ENCODE results near the gene RALGAPA2.

The RALGAPA2 gene

DNA sequence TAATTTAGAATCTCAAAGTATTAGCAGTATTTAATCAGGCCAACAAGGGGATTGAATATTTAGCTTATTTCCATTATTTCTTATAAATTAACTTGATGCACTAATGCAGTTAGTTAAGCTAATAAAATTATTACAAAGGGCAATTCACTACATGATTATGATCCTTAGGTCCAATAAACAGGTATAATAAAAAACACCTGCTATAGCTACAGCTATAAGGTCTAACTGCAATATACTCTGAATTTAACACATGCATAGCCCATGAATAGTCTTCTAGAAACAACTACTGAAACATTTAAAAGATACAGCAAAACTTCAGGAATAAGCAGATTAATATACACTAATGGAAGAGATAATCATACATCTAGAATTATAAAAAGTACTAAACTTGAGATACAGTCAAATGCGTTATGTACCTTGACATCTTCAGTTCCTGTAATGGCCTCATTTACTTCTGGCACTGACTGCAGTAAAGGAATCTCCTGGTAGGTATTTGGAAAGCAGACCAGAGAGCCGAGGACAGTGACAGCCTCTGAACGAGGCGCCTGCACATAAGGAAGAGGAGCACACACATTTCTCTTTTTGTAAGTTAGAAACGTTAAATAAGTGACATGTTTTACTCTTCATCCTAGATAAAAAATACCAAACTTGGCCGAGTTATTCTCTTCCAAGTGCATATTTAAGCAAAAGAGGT is 176.1 kb downstream of the RALGAPA2 start:
- DNase-seq (ENCODE audit: low spot score): no peak

DNA sequence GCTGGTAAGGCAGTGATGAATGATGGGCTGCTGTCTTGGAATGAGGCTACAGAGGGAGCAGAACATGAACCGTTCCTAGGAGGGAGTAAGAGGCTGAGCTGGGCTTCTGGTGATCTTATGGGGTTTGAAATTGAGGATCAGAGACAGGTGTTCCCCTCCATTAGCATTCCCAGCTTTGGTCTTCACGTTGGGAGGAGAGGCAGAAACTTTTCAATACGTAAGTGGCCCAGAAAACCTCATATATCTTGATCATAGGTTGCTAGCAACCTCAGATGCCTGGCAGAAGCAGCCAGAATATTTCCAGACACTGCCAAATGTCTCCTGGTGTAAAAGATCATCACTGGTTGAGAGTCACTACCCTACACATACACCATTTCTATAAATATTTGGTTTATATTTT is 177.4 kb downstream of the RALGAPA2 start:
- DNase-seq (ENCODE audit: low spot score): no peak

DNA sequence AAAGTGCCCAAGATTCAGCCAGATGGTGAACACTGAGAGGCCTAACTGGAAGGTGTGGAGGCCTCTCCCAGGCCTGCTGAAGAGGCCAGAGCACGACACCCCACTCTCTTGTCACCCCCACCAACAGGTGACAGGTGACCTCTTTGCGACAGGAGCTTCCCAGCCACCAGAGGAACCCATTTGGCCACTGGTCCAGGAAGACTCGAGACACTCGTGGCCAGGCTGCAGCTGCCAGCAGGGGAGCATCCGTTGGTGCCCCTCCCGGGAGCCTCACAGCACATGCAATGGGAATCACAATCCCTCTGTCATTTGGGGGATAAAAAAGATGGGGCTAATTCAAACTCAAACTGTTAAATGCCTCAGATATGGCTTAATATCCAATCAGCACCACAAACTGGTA is 181.2 kb downstream of the RALGAPA2 start:
- DNase-seq (ENCODE audit: low spot score): no peak

DNA sequence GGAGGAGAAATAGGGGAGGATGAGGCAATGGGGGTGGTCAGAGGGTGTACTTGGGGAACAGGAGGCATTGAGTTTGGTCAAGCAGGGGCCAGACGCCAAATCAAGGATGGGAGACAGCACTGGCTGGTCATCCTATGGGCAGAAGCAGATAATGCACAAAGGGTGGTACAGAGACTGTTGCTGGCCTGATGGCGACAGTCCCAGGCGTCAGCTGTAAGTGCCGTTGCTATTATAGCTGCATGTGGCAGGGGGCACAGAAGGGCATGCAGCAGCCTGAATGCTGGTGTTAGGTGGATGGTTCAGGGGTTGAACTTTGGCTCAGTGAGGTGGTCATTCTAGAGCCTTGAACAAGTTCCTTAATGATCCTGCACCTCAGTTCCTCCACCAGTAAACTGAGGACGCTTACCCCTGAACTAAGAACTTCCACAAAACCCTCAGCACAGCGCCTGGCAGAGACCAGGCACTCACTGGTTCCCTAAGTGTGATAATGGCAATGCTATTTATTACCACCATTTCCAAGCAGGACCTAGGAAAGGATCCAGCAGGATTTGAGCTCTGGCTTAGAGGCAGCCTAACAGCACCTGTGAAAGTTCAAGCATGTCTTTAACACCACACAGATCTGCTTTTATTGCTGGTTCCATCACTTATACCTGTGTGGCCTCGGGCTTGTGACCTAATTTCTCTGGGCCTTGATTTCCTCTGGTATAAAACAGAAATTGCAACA is 181.9 kb downstream of the RALGAPA2 start:
- no peak for DNase-seq (ENCODE audit: low spot score)

DNA sequence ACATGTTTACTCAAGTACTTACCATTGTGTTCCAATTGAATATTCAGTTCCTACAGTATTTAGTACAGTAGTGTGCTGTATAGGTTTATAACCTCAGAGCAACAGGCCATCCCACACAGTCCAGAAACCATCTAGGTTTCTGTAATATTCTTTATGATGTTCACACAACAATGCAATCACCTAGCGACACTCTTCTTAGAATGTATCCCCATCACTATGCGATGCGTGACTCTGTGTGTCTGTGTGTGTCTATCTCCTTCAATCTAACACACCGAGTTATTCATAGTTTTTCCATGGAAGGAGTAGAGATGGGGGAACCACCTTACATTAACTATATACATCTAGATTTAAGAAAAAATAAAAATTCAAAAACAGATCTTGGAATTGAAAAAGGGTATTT is 182.8 kb downstream of the RALGAPA2 start:
- DNase-seq (ENCODE audit: low spot score): no peak

DNA sequence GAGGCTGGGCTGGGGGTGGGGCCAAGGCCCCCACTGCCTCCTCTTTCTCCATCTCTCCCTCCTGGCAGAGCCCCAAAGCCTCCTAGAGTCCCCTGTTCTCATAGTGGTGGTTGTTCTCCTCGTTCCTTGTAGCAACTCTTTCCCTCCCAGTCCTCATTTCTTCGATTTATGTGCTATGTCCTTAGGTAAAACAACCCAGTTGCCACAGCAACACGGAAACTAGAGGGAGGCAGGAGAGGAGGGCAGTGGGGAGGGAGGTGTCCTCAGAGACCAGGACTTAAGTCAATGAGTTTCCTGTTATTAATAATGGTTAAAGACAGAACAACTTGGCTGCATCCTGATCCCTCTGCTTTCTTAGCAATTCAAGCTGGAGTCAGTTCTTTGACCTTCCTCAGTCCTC is 183.6 kb downstream of the RALGAPA2 start:
- no peak for DNase-seq (ENCODE audit: low spot score)

DNA sequence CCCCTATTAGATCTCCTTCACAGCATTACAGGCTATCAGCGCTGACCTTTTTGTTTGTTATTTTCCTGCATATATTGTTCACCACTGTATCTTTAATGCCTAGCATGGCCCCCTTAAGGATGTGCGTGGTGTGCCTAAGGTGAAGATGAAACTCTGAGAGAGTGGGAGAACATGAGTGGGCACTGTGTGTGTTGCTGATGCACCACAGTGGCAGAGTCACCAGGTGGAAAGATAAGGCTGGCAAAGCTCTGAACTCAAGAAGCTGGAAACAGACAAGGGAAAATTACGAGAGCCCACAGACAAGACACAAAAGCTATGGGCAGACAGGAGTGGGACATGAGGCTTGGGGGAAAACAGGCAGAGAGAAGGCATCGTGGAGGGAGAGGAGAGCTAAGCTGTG is 184.8 kb downstream of the RALGAPA2 start:
- no peak for DNase-seq (ENCODE audit: low spot score)

DNA sequence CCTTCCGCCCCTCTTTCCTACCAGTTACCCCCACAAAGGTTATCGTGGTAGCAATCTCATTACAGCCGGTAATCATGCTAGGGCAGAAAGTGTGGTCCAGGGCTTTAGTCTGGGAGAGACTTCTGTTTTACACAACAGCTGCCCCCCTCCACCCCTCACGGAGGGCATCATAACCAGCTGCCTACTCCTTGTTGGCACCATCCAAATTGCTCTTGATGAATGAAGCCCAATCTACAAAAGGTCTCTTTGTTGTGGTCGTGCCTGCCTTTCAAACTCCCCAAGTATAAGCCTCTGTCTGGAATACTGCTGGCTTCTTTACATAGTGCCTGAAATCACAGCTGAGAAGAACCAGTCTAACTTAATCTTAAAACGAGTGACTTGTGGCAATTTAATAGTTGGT is 186.7 kb downstream of the RALGAPA2 start:
- DNase-seq (ENCODE audit: low spot score): no peak

DNA sequence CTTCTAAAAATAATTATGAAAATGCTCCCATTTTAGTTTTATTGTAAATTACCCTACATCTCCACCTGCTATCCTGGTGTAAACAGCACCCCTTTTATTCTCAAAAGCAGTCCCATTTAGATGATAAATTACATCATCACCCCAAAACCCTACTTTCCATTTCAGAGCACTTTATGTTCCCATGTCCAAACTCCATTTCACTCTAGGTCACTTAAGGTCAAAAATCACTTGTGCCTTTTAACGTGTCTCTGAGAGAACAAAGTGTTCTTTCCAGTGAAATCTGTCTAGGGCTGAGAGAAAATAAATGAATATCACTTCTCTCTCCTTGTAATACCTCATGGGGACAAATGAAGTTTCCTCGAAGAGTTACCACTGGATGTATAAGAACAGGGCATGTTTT is 187.2 kb downstream of the RALGAPA2 start:
- DNase-seq (ENCODE audit: low spot score): no peak

DNA sequence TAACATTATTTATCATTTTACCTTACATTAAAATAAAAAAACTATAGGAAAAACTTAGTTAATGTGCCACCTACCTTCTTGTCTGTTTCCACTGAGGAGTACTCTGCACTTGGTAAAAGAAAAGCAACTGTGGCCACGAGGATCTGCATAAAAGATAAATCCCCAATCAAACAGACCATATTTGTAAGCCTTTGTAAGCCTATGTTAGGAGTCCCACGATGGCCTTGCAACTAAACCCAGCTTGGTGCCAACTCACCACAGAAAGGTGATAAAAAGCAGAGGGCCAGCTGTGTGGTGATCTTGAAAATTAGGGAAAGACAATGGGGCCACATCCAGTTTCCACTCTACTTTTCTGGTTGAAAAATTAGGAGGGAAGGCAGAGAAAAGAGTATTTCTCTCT is 187.7 kb downstream of the RALGAPA2 start:
- no peak for DNase-seq (ENCODE audit: low spot score)

DNA sequence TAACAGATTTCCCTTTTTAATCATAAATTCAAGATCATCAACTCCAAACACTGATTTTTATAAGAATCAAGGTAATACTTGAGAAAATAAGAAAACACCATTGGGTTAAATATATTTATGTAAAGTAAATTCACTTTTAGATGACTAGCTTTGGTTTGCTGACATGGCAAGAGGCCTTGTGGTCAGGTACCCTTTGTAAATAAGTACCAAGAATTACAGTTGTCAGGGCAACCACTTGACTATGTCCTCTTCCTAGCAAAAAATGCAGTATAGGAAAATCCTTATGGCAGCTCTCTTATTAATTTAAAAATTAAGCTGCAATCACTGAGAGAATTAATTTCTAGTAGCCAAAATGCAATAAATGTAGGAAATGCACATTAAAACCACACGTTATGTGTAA is 190.7 kb downstream of the RALGAPA2 start:
- no peak for DNase-seq (ENCODE audit: low spot score)

DNA sequence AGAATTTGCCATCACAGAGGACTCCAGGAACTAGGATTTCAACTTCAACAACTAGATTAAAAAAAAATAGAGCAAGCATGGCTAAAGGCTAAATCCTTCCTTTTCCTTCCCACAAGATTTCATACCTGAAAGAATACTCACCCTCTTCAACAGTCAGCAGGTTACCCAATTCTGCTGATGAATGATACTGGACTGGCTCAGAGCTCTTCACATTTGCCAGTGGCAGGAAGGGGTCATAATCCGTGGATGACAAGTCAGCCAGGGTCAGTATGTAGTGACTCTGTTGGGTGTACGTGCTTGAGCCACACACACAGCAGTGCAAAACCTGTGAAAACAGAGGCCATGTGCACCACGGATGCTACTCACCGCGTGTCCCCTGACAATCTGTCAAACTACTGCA is 191.7 kb downstream of the RALGAPA2 start:
- peak; percentile 32 for DNase-seq (ENCODE audit: low spot score)

DNA sequence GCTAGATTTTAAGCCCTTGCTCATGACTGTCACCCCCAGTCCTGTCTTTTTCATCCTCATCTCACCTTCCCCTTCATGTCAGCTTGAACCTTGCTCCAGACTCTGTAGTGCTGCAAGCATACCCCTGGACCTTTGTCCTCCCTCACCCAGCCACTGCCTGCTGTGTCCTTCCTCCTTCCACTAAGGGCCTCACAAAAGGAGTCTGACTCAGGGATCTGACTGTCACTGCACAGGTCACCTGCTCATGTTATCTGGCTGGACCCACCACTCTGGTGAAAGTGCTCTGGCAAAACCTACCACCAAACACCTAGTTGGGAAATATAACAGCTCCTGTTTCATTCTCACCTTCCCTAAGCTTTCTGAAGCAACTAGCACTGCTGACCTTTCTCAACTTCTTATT is 193.2 kb downstream of the RALGAPA2 start:
- no peak for DNase-seq (ENCODE audit: low spot score)

DNA sequence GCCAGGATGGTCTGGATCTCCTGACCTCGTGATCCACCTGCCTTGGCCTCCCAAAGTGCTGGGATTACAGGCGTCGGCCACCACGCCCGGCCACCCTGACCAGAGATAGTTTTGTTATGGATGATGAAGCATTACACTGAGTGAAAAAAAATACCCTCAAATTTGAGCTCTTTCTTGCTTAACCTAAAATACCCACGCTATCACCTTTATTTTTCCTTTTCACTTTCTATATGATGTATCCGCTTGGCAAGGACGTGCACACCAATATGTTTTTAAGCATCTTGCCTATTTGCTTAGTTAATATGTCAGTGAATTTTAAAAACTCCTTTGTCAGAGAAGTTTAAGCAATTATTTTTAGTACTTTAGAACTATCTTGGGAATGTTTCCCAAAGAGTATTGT is 194.2 kb downstream of the RALGAPA2 start:
- no peak for DNase-seq (ENCODE audit: low spot score)

DNA sequence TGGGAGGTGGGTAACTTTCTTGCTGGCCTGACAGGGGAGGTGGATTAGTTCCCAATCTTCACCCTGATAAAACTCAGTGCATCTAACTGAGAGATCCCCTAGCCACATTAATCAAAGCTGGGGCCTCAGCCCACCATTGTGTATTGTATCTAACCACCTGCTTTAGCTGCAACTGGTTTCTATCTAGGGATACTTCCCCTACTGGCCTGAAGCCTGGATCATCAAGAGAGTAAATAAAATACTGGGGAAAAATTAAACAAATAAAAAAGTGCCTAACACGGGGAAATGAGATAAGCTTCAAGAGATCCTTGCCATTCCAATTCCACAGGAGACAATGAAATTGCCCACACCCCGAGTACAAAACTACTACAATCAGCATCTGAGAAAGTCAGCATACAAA is 195.1 kb downstream of the RALGAPA2 start:
- DNase-seq (ENCODE audit: low spot score): no peak

DNA sequence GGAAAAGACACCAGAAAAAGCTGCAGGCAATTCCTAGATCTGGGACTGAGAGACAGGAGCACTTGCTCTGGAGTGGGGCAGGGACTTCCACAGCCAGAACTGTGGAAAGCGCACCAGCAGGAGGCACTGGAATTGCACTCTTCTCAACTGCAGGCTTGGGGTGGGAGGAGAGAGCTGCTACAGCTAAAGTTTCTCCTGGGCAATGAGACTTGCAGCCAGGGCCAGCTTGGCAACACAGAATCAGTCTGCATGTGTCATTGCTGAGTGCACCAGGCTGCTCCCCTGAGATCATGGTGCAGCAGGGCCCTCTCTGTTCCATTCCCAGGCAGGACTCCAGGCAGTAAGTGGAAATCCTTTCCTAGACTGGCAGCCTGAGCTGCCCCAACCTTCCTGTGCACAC is 198.7 kb downstream of the RALGAPA2 start:
- DNase-seq (ENCODE audit: low spot score): no peak

DNA sequence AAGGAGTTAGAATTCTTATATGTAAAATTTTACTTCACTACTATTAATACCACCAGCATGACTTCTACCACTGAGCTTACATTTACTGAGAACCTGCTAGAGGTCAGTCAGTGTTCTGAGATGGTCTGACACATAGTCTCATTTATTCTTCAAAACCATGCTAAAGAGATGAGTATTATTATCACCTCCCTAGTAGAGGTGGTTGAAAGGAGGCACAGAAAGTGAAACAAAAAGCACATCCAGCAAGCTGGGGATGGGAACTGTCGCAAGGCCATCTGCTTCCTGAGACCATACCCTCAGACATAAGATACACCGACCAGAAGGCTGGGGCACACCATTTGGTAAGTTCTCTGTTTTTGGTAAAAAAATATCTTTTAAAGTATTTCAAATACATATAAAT is 206.9 kb downstream of the RALGAPA2 start:
- no peak for DNase-seq (ENCODE audit: low spot score)

DNA sequence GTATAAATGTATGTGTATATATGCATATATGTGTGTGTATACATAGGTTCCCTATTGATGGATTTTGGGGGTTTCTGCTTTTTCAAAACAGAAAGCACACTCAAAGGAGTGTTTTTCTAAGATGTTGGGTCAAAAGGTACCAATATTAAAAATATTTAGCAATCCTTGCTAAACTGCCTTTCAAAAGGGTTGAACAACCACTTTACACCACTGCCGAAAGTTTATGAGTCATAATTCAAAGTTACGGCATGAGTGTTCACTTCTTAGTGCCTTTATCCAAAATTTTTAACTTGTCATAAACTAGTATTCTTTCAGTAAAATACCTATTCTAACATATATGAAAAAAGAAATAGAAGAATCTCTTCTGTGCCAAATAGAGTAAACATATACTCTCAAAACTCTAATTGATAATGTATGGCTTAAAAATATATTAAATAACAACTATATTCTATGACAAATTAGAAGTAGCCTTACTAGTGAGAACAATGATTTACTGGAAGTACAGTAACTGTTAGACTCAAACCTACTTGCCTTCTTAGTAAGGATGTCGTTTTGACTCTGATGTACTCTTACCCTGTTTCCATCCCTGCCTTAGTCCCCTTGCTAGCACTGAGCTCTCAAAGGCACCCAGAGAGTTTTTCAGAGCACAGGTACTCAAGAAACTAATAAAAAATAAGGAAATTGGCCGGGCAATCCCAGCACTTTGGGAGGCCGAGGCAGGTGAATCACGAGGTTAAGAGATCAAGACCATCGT is 208.5 kb downstream of the RALGAPA2 start:
- no peak for DNase-seq (ENCODE audit: low spot score)

DNA sequence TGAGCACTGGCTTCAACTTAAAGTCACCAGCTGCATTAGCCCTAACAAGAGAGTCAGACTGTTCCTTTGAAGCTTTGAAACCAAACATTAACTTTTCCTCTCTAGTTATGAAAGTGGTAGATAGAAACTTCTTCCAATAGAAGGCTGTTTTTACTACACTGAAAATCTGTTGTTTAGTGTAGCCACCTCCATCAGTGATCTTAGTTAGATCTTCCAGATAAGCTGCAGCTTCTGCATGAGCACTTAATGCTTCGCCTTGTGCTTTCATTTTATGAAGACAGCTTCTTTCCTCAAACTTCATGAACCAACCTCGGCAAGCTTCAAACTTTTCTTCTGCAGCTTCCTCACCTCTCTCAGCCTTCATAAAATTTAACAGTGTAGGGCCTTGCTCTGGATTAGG is 211.3 kb downstream of the RALGAPA2 start:
- DNase-seq (ENCODE audit: low spot score): no peak

DNA sequence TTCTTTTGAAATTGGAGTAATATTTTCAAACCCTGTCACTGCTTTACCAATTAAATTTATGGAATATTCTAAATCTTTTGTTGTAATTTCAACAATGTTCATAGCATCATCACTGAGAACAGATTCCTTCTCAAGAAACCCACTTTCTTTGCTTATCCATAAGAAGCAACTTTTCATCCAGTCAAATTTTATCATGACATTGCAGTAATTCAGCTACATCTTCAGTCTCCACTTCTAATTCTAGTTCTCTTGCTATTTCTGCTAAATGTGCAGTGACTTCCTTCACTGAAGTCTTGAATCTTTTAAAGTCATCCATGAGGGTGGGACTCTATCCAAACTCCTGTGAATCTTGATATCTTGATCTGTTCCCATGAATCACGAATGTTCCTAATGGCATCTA is 212.1 kb downstream of the RALGAPA2 start:
- no peak for DNase-seq (ENCODE audit: low spot score)

DNA sequence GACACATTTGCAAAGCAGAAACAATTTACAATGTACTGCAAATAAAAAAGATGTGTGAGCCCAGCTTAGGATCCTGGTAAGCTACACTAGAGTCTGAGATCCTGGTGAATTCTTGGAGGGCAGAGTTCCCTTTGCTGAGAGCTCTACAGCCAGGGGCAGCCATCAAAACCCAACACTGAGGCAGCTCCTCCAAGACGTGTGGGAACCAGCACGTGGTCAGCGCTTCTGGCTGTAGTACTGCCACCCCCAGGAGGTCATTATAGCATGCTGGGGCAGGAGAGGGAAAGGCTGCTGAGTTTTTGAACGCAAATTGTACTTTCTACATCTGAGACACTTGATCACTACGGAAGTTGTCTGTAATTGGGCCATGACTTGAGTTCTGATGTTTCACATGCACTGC is 213.0 kb downstream of the RALGAPA2 start:
- no peak for DNase-seq (ENCODE audit: low spot score)

DNA sequence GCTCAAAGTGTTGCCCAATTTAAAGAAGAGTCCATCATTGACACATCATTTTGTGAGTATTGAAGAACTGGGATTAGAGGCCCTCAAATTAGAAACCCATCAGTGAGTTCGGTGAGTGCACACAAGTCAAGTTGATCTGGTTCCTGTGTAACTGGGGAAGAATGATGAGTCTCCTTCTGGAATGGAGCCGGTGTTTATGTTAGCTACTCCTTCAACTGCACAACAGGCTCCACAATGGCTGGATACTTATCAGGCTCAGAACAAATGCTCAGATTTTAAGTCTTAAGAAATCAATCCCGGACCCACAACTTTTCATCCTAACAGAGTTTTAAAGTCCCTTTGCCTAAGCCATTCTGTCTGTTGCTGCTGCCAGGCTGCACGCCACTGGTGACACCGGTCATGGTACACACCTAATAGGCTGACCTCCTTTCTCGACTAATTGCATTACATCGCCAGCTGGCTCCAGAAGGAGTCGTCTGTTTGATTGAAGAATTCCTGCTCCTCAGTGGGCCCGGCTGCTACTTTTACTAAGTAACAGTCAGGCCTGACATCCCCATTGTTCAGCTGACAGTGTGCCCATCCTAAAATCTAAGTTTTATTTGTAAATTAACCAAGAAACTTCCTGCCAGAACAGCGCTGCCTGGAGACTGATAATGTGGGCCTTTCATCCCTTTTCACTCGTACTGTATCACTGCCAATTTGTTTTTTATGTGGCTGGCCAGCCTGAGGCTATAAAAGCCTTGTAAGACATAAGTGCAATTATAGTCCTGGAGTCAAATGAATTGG is 214.2 kb downstream of the RALGAPA2 start:
- DNase-seq (ENCODE audit: low spot score): no peak

Measured in AG20443 (cell line).